ENCODE data around the gene TSPAN17.
"Not testable (repeated sequence)": the region's sequence is repeated elsewhere in the genome, so short reads cannot be mapped to it uniquely, and the experiment has no call there.

TSPAN17 gene

GRCh38 chr5:176679365-176680225 is 32.3 kb downstream of the TSPAN17 start:
- no peak for DNase-seq (ENCODE audit: low read depth in 2 of 2)

- no peak for DNase-seq (ENCODE audit: low read depth in 2 of 2)
Measured at GRCh38 chr5:176680226-176680563, 32.9 kb downstream of the TSPAN17 start.

GRCh38 chr5:176682016-176682531 is 34.8 kb downstream of the TSPAN17 start:
- no peak for DNase-seq (ENCODE audit: low read depth in 2 of 2)

GRCh38 chr5:176685010-176685409 is 37.7 kb downstream of the TSPAN17 start:
- no peak for DNase-seq (ENCODE audit: low read depth in 2 of 2)

- no peak for DNase-seq (ENCODE audit: low read depth in 2 of 2)
Measured at GRCh38 chr5:176687247-176687646, 40.0 kb downstream of the TSPAN17 start.

- no peak for DNase-seq (ENCODE audit: low read depth in 2 of 2)
Measured at GRCh38 chr5:176687881-176688280, 40.6 kb downstream of the TSPAN17 start.

- DNase-seq (ENCODE audit: low read depth in 2 of 2) = no peak
Measured at GRCh38 chr5:176690911-176691310, 43.6 kb downstream of the TSPAN17 start.

GRCh38 chr5:176691524-176691923 is 44.2 kb downstream of the TSPAN17 start:
- no peak for DNase-seq (ENCODE audit: low read depth in 2 of 2)

GRCh38 chr5:176692326-176692725 is 45.0 kb downstream of the TSPAN17 start:
- no peak for DNase-seq (ENCODE audit: low read depth in 2 of 2)

GRCh38 chr5:176692839-176693476 is 45.7 kb downstream of the TSPAN17 start:
- no peak for DNase-seq (ENCODE audit: low read depth in 2 of 2)

- no peak for DNase-seq (ENCODE audit: low read depth in 2 of 2)
Measured at GRCh38 chr5:176693477-176693851, 46.2 kb downstream of the TSPAN17 start.

- no peak for DNase-seq (ENCODE audit: low read depth in 2 of 2)
Measured at GRCh38 chr5:176694146-176694545, 46.9 kb downstream of the TSPAN17 start.

- DNase-seq (ENCODE audit: low read depth in 2 of 2) = no peak
Measured at GRCh38 chr5:176694631-176695030, 47.3 kb downstream of the TSPAN17 start.

GRCh38 chr5:176695073-176695472 is 47.8 kb downstream of the TSPAN17 start:
- DNase-seq (ENCODE audit: low read depth in 2 of 2) = no peak

- DNase-seq (ENCODE audit: low read depth in 2 of 2) = no peak
Measured at GRCh38 chr5:176697267-176697933, 50.1 kb downstream of the TSPAN17 start.

GRCh38 chr5:176697934-176698538 is 50.8 kb downstream of the TSPAN17 start:
- no peak for DNase-seq (ENCODE audit: low read depth in 2 of 2)

GRCh38 chr5:176699446-176699845 is 52.2 kb downstream of the TSPAN17 start:
- not testable (repeated sequence) for DNase-seq (ENCODE audit: low read depth in 2 of 2)

GRCh38 chr5:176700239-176700847 is 53.1 kb downstream of the TSPAN17 start:
- DNase-seq (ENCODE audit: low read depth in 2 of 2) = no peak

GRCh38 chr5:176702671-176703641 is 55.7 kb downstream of the TSPAN17 start:
- no peak for DNase-seq (ENCODE audit: low read depth in 2 of 2)

- DNase-seq (ENCODE audit: low read depth in 2 of 2) = no peak
Measured at GRCh38 chr5:176703857-176704256, 56.6 kb downstream of the TSPAN17 start.

- no peak for DNase-seq (ENCODE audit: low read depth in 2 of 2)
Measured at GRCh38 chr5:176704355-176704754, 57.1 kb downstream of the TSPAN17 start.
